PC-3 (cell line): ENCODE data around the gene OPN1SW. TPM values are rescaled to one million over a fixed set of nuclear protein-coding genes. Genes with fewer than 3 reads are reported as not detected.

Experiments used
- ATAC-seq: fragments of 200-7000 bp; cut with Tn5 transposase; 2 replicates; pipeline ENCODE4 v1.9.1; 2020; ENCODE audit warnings: mild to moderate bottlenecking, moderate library complexity
- BruUV-seq: library from RNA; stranded (reverse); fragments of 400-500 nt; replicated peaks from 2 replicates; lab custom pipeline; 2021; lab: Mats Ljungman, UMichigan
- CTCF ChIA-PET: fragments of 300-600 bp; sonication (Branson Sonifier 250); formaldehyde crosslinking; loops from one replicate; lab custom pipeline; 2022; ENCODE audit warnings: antibody characterized with exemption; lab: Charles Lee
- POLR2A ChIA-PET: fragments of 300-600 bp; sonication (Branson Sonifier 250); formaldehyde crosslinking; loops from one replicate; lab custom pipeline; 2022; ENCODE audit warnings: antibody characterized with exemption; ENCODE audit not compliant: unreplicated experiment; lab: Charles Lee
- DNase-seq: peaks from one replicate; pipeline ENCODE4 v3.0.0-alpha.2; 2015
- H2AFZ ChIP-seq: fragments of 300-600 bp; sonication (generic); 2 replicates; pipeline ENCODE4 v1.6.0; 2016; ENCODE audit warnings: antibody characterized with exemption, low read length
- H3F3A ChIP-seq: fragments of 300-600 bp; sonication (generic); one replicate; pipeline ENCODE4 v1.6.0; 2017; ENCODE audit warnings: antibody characterized with exemption, low read length, control low read depth, mild to moderate bottlenecking; ENCODE audit not compliant: unreplicated experiment
- H3K27ac ChIP-seq: fragments of 300-600 bp; sonication (generic); 2 replicates; pipeline ENCODE4 v1.5.1; 2016; ENCODE audit warnings: mild to moderate bottlenecking, low read length
- H3K27me3 ChIP-seq: fragments of 300-600 bp; sonication (generic); 2 replicates; pipeline ENCODE4 v1.6.1; 2016; ENCODE audit warnings: low read length, mixed read lengths
- H3K36me3 ChIP-seq: fragments of 300-600 bp; sonication (generic); 2 replicates; pipeline ENCODE4 v1.6.1; 2016; ENCODE audit warnings: low read depth, mixed run types, low read length, mixed read lengths
- H3K4me1 ChIP-seq: fragments of 300-600 bp; sonication (generic); 2 replicates; pipeline ENCODE4 v1.5.1; 2016; ENCODE audit warnings: low read length; ENCODE audit not compliant: insufficient read depth
- H3K4me2 ChIP-seq: fragments of 300-600 bp; sonication (generic); 2 replicates; pipeline ENCODE4 v1.6.0; 2016; ENCODE audit warnings: low read length
- H3K4me3 ChIP-seq: fragments of 300-600 bp; sonication (generic); 2 replicates; pipeline ENCODE4 v1.5.1; 2016; ENCODE audit warnings: mild to moderate bottlenecking, low read length, mixed read lengths
- H3K79me2 ChIP-seq: fragments of 300-600 bp; sonication (generic); 2 replicates; pipeline ENCODE4 v1.6.1; 2017; ENCODE audit warnings: low read length, mixed read lengths
- H3K9ac ChIP-seq: fragments of 300-600 bp; sonication (generic); 2 replicates; pipeline ENCODE4 v1.6.0; 2016; ENCODE audit warnings: mild to moderate bottlenecking, low read length
- H3K9me2 ChIP-seq: fragments of 300-600 bp; sonication (generic); replicated peaks from 2 replicates; pipeline ENCODE4 v1.6.1; 2016; ENCODE audit warnings: mixed run types, low read length, mixed read lengths
- H3K9me3 ChIP-seq: fragments of 300-600 bp; sonication (generic); 2 replicates; pipeline ENCODE4 v1.6.1; 2016; ENCODE audit warnings: low read length, mixed read lengths
- H4K20me1 ChIP-seq: fragments of 300-600 bp; sonication (generic); 2 replicates; pipeline ENCODE4 v1.6.1; 2016; ENCODE audit warnings: low read length, mixed read lengths
- CTCF ChIP-seq: fragments of 300-600 bp; sonication (generic); conservative IDR thresholded peaks from 2 replicates; pipeline ENCODE4 v1.5.1; 2017; ENCODE audit warnings: antibody characterized with exemption, low read depth, mild to moderate bottlenecking, low read length
- EZH2 ChIP-seq: fragments of 300-600 bp; sonication (generic); IDR thresholded peaks from one replicate; pipeline ENCODE4 v1.6.1; 2017; ENCODE audit warnings: antibody characterized with exemption, mild to moderate bottlenecking, low read length; ENCODE audit not compliant: unreplicated experiment
- EZH2phosphoT487 ChIP-seq: fragments of 300-600 bp; sonication (generic); IDR thresholded peaks from 2 replicates; pipeline ENCODE4 v1.6.1; 2018; ENCODE audit warnings: mild to moderate bottlenecking, antibody characterized with exemption, low read length, borderline replicate concordance
- intact Hi-C: fragments of 100-400 bp; cut with micrococcal nuclease; formaldehyde crosslinking; loops from 2 replicates; pipeline ENCODE4 v1.9.0; 2023
- total RNA-seq: library from RNA; depleted of rRNA; stranded (reverse); fragments of >200 nt; gene quantifications from 2 replicates; pipeline ENCODE4 v1.2.3, GENCODE V29; 2014

Gene OPN1SW
- total RNA-seq, 1 experiment from 2014 or later = not detected

DNA sequence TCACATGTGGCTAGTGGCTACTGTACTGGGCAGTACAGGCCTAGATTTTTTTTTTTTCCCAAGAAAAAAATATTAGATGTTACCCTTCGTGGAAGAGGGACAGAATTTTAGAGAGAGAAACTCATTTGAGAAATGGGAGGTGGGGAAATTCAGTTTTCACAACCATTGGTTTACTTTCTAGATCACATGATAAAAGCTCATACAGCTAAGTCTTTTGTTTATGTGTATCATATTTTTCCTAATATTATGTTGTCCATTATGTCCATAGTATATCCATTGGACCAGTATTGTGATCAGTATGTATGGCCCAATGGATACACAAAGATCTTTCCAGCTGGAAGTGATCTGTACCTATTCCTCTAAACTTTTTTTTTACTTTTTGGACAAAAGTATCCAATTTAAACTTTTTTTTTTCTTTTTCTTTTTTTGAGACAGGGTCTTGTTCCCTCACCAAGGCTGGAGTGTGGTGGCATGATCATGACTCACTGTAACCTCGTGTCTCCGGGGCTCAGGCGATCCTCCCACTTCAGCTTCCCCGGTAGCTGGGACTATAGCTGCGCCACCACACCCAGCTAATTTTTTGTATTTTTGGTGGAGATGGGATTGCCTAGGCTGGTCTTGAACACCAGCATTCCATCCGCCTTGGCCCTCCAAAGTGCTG, 32.4 kb downstream of the OPN1SW start:
- POLR2A ChIA-PET = interaction anchor here (0.7 kb wide), 1 partner anchor 39 kb away, joined by 6 read pairs; no protein-coding TSS in a partner anchor
- CTCF ChIA-PET = no interaction called here
- H3K9me2 ChIP-seq = no peaks in the 10 kb centered on the region
- peaks cover 18% of the 10 kb centered on the region for H3K36me3 ChIP-seq
- no TSS peak for BruUV-seq
- ATAC-seq (no peak), DNase-seq (no peak)
- no peak overlapping the region for H3K27ac ChIP-seq
- intact Hi-C loops = no loop called here
- peaks cover 38% of the 10 kb centered on the region for H3K4me1 ChIP-seq
- TF ChIP-seq EZH2phosphoT487 (no peak), CTCF (no peak), EZH2 (no peak)
- no peak overlapping the region for H3K4me2 ChIP-seq
- peaks cover 91% of the 10 kb centered on the region for H3K79me2 ChIP-seq
- no peaks in the 10 kb centered on the region for H3K9me3 ChIP-seq
- H2AFZ ChIP-seq = no peak overlapping the region
- peaks cover 65% of the 10 kb centered on the region for H4K20me1 ChIP-seq
- H3K9ac ChIP-seq = no peak overlapping the region
- no peaks in the 10 kb centered on the region for H3F3A ChIP-seq
- H3K27me3 ChIP-seq = no peaks in the 10 kb centered on the region
- H3K4me3 ChIP-seq = no peak overlapping the region

DNA sequence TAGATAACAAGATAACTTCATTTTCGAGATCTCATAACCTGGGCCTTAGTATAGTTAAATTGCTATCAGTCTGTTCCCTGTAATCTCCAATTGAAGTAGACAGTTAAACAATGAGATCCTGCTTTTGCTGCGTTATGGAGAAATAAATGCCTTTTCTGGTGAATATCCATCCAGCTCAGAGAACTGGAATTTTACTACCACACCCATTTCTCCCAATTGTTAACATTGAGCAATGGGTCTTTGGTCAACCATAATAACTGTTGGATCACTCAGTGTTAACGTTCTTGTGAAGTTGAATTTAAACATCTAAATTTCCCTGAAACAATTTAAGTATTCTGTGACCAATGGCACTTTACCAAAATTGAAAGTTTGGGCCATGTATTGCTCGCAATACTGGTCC, 33.4 kb downstream of the OPN1SW start:
- Histone ChIP-seq H3K36me3 (peaks cover 8% of the 10 kb centered on the region), H3K9me3 (no peaks in the 10 kb centered on the region), H3K4me2 (peak overlapping the region; percentile 89), H4K20me1 (peaks cover 55% of the 10 kb centered on the region), H3K9ac (no peak overlapping the region), H3K9me2 (no peaks in the 10 kb centered on the region), H3K4me3 (peak overlapping the region; percentile 96), H3K4me1 (peaks cover 48% of the 10 kb centered on the region), H3K79me2 (peaks cover 81% of the 10 kb centered on the region), H3F3A (no peaks in the 10 kb centered on the region), H3K27ac (0 out of 2 replicates have a peak overlapping the region, but pooled peaks have one; percentile 19), H3K27me3 (no peaks in the 10 kb centered on the region), H2AFZ (no peak overlapping the region)
- CTCF ChIA-PET = no interaction called here
- TF ChIP-seq CTCF (no peak), EZH2phosphoT487 (no peak), EZH2 (no peak)
- peak; percentile 82 for DNase-seq
- ATAC-seq = no peak
- POLR2A ChIA-PET = interaction anchor here (0.5 kb wide), 1 partner anchor 161 kb away, joined by 3 read pairs; no protein-coding TSS in a partner anchor
- intact Hi-C loops = no loop called here
- no TSS peak for BruUV-seq

DNA sequence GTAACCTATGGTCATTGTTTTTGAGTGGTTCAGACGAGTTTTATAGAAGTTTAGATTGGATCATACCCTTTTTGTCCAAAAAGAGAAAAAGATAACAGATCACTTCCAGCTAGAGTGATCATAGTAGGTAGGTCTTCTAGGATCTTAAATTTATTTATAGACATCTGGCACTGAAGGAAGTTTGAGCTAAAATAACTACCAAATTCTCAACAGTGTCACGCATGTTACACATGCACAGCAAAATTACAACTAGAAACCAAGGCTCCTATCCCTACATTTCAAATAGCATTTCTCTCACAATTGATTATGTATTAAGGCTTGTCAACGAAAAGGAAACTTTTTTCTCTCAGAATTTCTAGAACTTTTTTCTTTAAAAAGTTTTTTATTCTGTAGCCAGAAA, 34.1 kb downstream of the OPN1SW start:
- CTCF ChIA-PET = no interaction called here

More for the DNA sequence above, 34.1 kb downstream of the OPN1SW start:
- Histone ChIP-seq H3K27ac (0 out of 2 replicates have a peak overlapping the region, but pooled peaks have one; percentile 11), H3K9ac (no peak overlapping the region), H3K27me3 (no peaks in the 10 kb centered on the region), H4K20me1 (peaks cover 51% of the 10 kb centered on the region), H3K9me3 (no peaks in the 10 kb centered on the region), H3K4me3 (peak overlapping the region; percentile 96), H3K9me2 (no peaks in the 10 kb centered on the region), H3K36me3 (peaks cover 8% of the 10 kb centered on the region), H3K79me2 (peaks cover 74% of the 10 kb centered on the region), H2AFZ (no peak overlapping the region), H3K4me1 (peaks cover 49% of the 10 kb centered on the region), H3K4me2 (peak overlapping the region; percentile 89), H3F3A (no peaks in the 10 kb centered on the region)
- no peak for DNase-seq
- no peak for ATAC-seq
- intact Hi-C loops = no loop called here
- BruUV-seq = no TSS peak
- TF ChIP-seq CTCF = no peak
- no peak for TF ChIP-seq EZH2phosphoT487
- no peak for TF ChIP-seq EZH2
- POLR2A ChIA-PET = interaction anchor here (0.5 kb wide), 1 partner anchor 162 kb away, joined by 3 read pairs; no protein-coding TSS in a partner anchor
